Activated CD4-positive, alpha-beta T cell treated with anti-CD3 and anti-CD28 coated beads, Interleukin-2, amount 50 U/mL, for 48 hours (primary cell): ENCODE results near the gene ELMO1.

ENCODE experiments used
- DNase-seq, 2 experiments: peaks; one replicate each; pipeline ENCODE4 v3.0.0-alpha.2; 2020

ELMO1 gene

DNA sequence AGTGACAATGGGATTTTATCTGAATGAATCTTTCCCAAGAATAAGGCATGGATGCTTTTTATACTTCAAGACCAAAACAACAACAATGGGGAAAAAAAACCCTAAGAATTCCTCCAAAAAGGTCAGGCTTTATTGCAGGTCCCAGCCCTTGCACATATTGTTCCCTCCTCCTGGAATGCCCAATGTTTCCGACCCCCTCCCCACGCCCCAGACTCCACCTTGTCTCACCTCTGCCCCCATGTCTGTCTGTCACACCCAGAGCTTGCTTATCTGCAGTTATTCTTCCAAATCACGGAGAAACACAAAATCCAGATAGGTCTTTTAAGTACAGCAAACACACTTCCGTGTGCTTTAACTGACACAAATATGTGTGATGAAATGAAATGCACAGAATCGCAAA lies 43.5 kb downstream of the ELMO1 start:
- no peak for DNase-seq

DNA sequence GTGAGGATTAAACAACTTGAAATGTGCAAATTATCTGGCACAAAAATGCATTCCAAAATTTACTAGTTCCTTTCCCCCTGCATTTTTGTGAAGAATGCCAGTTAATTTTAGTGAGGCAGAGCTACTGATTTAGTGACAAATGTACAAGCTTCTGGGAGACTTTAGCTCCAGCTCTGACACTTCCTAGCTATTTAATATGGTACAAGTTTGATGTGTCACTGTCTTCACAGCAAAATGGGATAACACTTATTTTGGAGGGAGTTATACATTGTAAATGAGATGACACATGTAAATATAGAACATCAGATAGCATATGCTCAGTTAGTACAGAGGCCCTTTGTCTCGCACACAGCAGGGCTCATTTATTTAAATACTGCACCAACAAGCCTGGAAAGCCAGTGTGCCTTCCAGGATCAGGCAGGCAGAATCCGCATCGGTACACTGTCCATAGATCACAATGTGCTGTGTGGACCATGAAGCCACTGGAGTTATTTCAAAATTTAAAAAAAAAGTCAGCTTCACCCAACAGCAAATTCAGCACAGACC lies 48.7 kb downstream of the ELMO1 start:
- DNase-seq, result no peak

DNA sequence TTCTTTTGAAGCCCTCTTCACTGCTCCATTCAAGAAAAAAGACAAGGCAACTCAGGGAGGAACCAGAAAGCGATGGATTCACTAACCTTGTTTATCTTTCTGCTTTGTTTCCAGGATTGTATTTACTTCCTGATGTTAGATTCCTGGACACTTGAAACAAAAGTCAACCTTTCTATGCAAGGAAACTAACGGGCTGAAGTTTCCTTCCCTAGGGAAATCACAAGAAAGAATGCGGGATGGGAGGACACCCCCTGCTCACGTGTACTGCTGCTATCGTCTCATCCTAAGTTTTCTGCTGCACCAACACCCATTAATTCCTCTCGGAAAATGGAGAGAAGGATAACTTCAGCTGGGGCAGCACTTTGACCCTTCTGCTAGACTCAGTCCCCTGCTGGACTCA lies 50.3 kb downstream of the ELMO1 start:
- DNase-seq, result no peak

DNA sequence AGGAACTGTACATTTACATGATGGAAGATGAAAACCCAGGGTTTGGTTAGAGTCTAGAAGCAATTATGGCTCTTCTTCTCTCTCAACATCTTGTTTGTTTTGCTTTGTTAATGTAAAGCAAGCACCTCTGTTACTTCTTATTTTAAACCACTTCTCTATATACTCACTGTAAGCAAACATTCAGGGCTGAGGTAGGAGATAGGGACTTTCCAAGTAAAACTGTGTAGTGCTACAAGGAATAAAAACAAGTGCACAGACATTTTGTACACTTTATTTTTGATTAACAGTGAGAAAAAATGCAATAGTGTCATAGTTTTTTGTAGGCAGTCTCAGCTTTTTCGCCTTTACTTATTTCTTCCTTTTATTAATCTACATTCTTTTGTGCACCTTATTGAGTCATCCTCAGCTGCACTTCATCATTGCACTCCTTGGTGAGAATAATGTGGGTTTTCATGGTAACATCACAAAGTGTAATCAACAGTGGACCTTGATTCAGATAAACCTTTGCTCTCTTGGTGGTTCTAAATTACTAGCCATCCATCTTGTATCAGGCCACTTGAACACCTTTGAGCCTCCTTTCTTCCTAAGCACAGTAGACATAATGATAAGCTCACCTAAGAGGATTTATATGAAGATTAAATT lies 52.9 kb downstream of the ELMO1 start:
- DNase-seq, result no peak

DNA sequence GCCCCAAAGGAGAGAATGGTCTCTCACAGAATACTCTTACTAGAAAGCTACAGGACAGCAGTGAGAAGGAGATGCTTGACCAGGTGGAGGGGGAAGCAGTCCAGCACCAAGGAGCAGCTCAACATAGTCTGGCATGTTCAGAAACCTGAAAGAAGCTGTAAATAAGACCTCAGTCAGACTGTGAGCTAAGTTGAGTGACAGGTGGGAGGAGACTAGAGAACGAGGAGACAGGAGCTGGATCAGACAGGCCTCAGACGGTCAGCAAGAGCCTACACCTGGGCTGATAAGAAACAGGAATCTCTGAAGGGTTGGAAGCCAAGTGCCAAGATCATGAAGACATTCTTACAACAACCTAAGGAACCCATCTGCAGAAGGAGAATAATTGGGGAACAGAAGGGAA lies 54.5 kb downstream of the ELMO1 start:
- no peak for DNase-seq

DNA sequence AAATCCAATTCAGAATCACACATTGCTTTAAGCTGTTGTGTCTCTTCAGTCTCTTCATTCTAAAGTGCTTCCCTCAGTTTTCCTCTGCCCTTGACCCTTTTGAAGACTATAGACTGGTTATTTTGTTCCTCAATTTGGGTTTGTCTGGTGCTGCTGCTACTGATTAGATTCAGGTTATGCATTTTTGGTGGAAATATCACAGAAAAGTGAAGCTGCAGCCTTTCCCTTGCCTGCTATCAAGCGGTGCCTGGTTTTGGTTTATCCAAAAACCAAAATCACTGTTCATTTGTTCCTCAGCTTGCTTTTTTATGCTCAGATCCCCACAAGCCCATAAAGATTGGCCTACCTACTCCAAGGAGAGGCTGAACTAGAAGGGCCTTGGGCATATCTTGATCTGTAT lies 55.2 kb downstream of the ELMO1 start:
- DNase-seq, result no peak

DNA sequence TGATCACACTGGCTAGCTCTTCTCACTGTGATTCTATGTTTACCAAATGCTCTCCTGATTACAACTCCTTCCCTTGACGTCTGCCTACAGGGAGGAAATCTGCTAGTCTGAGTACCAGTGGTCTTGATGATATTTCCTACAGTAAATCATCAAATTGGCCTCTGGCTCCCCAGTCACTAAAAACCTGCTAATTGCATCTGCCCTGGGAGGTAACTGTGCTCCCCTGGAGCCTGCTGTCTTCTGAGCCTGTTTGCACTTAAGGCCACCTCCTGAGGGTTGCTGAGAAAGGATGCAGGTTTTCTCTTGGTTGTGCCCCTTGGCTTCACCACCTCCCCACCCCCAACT lies 56.0 kb downstream of the ELMO1 start:
- no peak for DNase-seq

DNA sequence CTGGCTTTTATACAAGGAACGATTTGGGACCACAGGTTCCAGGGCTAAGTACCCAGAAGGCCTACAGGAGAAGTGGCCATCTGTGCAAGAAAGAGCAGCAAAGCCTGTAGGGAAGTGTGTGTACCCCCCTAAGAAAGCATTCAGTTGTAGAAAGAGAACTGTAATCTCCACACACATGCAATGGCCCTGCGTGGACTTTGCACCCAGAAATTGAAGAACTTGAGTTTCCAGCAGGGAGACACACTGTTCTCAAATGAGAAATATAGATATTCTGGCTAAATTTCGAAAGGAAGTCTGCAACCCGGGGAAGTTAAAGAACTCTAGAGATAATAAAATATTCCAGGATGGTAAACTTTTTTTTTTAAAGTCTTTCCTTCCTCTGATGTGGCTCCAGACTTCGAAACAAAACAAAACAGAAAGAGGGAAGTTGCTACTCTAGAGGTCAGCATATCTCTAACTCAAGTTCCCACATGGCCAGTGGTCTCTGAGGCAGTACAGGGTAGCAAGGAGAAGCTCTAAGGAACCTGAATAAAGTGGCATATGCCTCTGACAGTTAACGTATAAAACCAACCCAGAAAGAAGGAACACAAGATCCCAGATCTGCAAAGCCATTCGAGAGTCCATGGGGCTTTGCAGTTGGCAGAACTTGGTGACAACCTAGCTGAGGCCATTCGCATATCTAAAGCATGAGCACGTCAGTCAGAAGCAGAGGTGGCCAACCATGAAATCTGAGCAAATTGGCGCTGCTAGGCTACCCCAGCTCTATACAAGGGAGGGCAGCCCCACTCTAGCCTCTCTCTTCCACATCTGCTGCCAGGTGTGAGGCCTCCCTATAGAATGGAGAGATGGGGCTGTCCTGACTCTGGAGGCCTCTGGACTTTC lies 56.6 kb downstream of the ELMO1 start:
- no peak for DNase-seq

DNA sequence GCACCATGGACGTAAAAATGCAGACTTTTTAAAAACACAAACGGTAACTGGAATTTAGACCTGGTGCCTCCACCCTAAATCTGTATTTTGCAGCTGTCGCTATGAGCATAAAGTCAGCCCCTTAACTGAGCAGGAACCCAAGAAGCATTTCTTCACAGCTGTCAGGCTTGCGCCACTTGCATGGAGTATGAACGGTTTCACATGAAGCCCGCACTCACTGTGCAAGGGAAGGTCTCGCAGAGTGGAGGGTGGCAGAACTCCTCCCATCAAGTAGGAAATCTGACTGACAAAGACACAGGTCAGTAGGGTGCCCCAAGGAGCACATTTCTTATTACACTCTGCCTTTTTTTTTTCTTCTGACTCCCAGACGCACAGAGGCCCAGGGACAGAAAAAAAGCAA lies 58.5 kb downstream of the ELMO1 start:
- no peak for DNase-seq

DNA sequence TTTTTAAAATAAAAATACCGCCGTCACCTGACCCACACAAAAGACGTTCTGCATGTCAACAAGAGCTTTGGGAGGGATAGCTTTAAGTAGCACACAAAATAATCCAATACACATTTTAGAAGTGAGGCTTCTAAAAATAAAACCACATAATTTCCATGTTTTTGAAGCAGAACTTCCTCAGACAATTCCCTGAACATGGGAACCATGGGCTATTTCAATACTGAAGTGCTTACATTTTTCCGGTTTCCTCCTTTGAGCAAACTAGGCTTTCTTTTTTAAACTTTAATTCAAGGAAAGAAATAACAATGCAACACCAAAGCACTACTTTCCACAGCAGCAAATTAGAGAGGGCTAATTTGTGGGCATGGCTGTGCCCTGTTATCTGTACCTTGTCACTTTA lies 59.9 kb downstream of the ELMO1 start:
- DNase-seq, result no peak

DNA sequence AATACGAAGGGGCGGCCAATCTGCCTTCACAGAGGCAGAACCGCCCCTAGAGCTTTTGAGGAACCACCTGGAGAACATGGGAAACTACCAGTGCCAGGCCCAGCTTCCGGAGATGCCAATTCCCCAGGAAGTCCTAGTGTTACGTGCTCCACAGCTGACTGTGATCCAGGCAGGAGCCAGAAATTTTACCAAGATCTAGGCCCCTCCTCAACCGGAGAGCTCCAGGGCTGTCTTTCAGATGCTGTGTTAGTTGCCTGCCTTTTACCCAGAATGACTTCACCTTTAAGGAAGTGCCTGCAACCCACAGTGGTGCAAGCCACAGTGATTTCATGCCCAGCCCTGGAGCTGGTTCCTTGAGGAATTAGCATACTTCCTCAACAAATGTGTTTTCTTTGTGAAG lies 62.9 kb downstream of the ELMO1 start:
- DNase-seq, result no peak

DNA sequence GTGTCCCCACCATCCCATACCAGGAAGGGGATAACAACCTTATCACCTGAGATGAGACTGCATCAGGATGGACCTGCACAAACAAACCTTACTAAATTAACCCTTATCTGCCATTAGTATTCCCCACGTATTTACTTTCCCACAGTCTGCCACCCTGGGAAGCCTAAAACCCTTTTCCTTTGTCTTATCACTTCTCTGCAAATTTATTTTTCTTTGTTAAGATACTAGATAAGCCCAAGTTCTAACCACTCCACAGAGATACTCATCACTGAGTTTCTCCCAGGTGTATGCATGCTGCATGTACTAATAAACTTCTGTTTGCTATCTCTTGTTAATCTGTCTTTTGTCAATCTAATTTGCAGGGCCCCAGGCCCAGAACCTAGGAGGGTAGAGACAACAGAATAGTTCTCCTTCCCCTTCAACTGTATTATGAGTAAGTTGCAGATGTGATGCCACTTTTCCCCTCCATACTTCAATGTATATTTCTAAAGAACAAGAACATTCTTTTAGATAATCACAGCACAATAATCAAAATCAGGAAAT lies 66.0 kb downstream of the ELMO1 start:
- no peak for DNase-seq

DNA sequence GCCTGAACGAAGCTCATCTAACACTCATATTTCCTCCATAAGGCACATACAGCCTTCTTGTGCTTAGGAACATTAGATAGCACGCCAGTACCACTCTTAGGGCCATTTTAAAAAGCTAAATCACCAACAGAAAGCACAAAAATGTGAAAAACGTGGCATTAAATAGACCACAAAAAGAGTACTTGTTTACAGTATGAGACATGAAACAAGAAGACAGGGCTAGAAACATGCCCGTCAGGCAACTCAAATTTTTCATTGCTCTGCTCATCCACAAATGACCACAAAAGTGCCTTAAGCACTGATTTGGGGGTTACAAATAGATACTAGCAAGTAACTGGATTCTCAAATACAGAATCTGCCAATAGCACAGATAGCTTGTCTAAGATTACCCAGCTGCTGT lies 67.8 kb downstream of the ELMO1 start:
- no peak for DNase-seq

DNA sequence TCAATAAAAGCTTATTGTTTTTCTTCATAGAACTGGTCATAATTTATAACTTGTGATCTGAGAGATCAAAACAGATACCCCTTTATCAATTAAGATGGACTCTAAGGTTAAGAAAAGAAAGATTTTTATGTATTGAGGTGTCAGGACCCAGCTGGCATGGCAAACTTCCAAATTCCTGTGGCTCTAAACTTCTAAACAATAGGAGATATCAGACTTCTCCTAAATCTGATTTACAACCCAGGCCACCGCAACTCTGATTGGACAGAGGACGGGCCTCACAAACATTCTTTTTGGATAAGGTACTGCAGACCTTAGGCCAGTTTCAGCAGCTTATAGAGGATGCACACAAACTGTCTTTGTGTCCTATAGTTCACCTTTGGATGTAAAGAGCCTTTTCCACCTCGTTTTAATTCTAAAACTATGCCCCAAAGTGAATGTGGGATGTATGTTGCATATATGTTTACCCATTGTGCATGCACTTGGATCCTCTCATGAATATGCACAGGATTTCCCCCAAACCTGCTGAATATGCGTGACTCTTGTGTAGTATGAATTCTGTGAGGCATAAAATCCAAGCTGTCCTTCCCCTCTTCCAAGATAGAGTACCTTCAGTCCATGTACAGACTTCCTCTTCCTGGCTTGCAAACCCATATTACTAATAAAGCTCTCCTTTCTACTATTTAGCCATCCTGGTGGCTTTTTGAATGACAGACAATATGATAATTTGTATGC lies 69.0 kb downstream of the ELMO1 start:
- no peak for DNase-seq

DNA sequence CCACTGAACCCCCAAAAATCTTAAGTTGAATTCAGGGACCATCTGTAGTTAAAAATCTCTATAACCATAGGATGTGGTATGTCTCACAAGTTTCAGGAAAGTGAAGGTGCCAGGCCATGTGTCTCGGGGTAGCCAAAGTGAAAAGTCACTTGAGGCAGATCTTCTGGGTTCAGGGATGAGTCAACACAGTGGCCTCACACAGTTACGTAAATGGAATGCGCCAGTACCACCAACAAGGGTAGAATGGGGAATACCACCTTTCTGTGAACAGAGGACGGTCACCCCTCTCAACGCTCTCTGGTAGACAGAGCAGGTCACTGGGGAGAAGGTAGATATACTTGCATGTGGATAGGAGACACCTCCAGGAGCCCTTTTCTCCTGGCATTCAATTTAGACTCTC lies 71.4 kb downstream of the ELMO1 start:
- peak in 1 of 2 experiments; percentile 44 for DNase-seq

DNA sequence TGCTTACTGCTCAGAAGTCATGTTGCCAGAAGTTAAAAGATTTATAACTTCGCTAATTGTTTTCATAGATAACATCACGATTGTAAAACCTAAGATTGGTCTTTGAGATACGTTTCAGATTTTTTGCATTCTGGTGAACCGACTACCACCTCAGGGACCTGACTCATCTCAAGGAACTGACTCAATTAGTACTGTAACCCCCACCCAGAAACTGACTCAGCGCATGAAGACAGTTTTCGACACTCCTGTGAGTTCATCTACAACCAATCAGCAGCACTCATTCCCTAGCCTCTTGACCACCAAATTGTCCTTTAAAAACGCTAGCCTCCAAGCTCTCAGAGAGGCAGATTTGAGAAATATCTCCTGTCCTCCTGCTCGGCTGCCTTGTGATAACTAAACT lies 72.3 kb downstream of the ELMO1 start:
- DNase-seq, result peak; percentile 51 to 68

DNA sequence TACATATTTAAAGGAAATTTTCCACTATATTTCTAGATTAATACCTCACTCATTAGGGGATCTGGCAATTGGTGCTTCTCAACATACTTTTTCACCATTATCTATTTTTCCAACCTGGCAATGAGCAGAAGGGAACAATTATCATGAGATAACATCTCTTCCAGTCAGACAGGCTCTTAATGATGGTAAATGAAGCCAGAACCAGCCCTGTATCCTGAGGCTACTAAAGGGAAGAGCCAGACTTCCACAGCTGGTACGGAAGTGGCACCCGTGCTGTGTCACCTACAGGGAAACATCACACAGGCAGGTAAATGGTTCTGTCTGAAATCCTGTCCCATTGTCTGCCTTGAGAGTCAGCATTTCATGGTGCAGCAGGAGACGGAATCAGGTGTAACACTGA lies 75.9 kb downstream of the ELMO1 start:
- DNase-seq, result no peak

DNA sequence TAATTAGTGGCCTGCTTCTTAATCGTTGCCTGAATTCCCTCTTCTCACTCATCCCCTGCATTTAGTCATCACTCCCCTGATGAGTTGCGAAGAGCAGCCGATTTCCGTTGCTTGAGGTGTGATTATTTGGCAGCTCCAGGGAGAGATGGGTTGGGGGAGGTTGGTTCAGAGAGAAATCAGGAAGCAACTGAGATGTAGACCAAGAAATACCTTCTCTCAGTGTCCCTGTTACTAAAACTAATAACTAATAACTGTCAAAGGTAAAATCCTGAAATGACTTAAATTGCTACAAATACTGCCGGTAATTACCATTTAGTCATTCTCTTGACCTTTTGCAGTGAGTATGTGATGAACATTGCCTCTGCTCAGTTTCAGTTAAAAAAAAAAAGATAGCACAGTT lies 76.9 kb downstream of the ELMO1 start:
- DNase-seq, result no peak

DNA sequence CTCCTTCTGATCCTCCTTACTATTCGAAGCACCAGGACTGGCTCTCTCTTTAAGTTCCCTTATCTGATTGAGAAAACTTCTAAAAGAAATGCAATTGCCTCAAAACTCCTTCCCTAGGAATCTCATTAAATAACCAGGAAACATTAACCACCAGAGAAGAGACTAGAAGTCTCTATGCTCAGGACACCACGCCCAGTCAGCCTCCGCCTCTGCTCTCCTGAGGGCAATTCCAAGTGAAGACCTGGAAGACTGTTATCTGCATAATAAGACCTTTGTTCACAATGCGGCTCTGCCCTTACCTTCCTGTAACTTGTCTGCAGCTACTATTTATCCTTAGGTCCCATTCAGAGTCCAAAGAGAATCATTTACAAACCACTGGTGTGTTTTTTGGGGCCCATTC lies 78.8 kb downstream of the ELMO1 start:
- DNase-seq, result no peak

DNA sequence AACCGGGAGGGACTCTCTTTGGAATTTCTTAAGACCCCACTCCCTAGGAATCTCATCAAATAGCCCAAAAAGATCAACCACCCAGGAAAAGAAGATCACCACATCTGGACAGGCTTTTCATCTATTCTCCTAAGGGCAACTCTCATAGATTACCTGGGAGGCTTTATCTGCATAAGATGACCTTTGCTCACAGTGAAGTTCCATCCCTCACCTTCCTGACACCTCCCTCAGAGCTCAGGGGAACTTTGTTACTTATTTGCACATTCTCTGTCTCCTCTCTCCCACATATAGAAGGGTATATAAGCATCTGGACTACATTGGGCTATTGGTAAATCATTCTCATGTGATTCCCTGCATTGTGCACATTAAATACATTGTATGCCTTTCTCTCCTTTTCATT lies 80.1 kb downstream of the ELMO1 start:
- no peak for DNase-seq

DNA sequence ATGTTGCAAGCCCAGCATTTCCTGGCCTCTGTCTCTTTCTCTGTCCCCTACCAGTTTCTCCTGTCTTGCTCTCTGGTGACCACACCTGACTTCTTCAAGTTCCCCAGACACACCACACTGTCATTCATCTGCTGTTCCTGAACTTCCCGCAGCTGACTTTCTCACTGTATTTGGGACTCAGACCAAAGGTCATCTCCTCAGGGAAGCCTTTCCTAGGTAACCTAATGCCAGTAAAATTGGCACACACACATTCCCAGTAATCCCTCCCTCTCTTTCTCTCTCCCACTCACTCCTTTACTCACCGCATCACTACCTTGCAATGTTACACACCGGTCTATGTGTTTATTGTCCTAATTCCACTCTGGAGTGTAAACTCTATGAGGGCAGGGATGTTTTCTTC lies 81.7 kb downstream of the ELMO1 start:
- DNase-seq, result no peak

DNA sequence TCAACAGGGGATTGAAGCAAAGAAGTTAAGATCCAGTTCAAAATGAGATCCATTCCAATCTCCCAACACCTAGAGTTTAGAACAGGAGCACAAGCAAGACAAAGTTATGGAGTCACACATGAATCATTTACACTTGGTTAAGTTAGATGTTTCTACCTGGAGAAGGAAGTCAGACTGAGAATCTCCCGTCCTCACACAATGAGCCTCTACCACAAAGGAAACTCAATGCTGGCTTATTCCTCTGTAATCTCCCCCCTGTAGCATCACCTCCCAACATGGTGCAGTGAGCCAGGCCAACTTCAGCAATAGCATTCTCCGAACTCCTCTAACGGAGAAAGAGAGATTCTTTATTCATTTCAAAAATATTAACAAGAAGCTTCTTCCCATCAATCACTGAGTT lies 82.2 kb downstream of the ELMO1 start:
- DNase-seq, result no peak

DNA sequence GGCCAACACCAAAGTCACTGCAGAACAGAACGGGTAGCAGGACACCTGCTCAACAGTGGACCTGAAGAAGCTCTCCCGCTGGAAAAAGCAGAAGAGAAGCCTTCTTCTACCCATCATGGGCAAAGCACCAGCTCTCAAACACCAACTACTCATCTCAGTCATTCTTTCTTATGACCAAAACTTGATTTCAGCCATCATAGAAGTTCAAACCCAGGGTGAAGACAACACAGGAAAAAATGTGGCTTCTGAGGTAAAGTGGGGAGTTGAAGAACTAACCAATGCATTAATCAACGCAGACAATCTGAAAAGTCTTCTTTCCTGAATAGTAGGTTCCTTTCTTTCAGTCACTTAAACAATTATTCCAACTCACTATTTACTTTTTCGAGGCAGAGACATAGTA lies 83.3 kb downstream of the ELMO1 start:
- DNase-seq, result no peak

DNA sequence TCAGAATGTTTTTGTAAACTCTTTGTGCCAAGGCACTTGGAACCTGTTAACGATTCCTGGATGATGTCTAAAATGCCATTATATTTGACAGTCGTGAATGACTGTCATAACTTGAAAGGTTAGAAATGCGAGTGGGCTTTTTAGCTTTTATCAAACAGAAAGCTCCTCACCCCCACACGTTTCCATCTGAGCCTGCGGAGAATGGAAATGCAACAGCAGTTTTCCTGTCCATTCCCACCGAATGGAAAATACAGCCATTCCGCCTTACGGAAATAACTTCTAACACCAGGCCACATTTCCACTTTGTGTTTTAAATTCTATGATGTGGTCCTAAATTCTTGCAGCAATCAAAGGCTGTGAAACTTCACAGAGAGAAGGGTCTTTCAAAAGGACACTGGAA lies 83.8 kb downstream of the ELMO1 start:
- DNase-seq, result no peak
